HL-60 (cell line): Measurements from ENCODE around the gene TMEM52.

ENCODE experiments used
- DNase-seq, 2 experiments: peaks; one replicate each; pipeline ENCODE4 v3.0.0-alpha.2; 2010 to 2020; ENCODE audit warnings: low read depth in 1 of 2, low spot score in 1 of 2
- H3K27ac ChIP-seq: fragments of 250-450 bp; sonication (Bioruptor Pico); replicated peaks from 2 replicates; pipeline ENCODE4 v1.5.1; 2020; ENCODE audit warnings: mild to moderate bottlenecking, moderate library complexity
- H3K27me3 ChIP-seq: fragments of 250-450 bp; sonication (Bioruptor Pico); 2 replicates; pipeline ENCODE4 v1.5.1; 2021; ENCODE audit warnings: mild to moderate bottlenecking, moderate library complexity; ENCODE audit not compliant: insufficient read depth, poor library complexity, severe bottlenecking
- H3K4me3 ChIP-seq: replicated peaks from 2 replicates; pipeline ENCODE4 v1.5.1; 2011; ENCODE audit warnings: mild to moderate bottlenecking, control low read depth, low read length; ENCODE audit not compliant: insufficient read depth
- GABPA ChIP-seq: IDR thresholded peaks from 2 replicates; pipeline ENCODE4 v1.6.1; 2012; ENCODE audit warnings: low read depth
- POLR2AphosphoS5 ChIP-seq: IDR thresholded peaks from 2 replicates; pipeline ENCODE4 v1.6.1; 2012; ENCODE audit warnings: low read depth
- SPI1 ChIP-seq: IDR thresholded peaks from 2 replicates; pipeline ENCODE4 v1.6.1; 2012; ENCODE audit warnings: low read depth, mild to moderate bottlenecking, borderline replicate concordance
- TF ChIP-seq, protein P1 (sequence below): IDR thresholded peaks from one replicate; pipeline ENCODE4 v1.5.1; 2011; ENCODE audit warnings: low read length, control low read depth, inconsistent platforms; ENCODE audit not compliant: insufficient read depth
- TF ChIP-seq, protein P2 (sequence below): IDR thresholded peaks from 2 replicates; pipeline ENCODE4 v1.6.1; 2012; ENCODE audit warnings: low read depth; ENCODE audit not compliant: insufficient replicate concordance

TMEM52 gene

DNA sequence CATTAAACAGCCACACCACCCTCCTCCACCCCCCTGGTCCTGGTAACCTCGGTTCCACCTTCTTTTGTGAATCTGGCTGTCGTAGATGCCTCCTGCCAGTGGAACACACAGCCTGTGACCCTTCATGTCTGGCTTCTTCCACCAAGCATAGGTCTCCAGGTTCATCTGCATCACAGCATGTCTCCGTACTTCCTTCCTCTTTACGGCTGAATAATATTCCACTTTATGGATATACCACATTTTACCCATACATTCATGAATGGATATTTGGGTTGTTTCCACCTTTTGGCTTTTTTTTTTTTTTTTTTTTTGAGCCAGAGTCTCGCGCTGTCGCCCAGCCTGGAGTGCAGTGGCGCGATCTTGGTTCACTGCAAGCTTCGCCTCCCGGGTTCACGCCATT lies 15.9 kb downstream of the TMEM52 start:
- H3K27me3 ChIP-seq, result no peaks in the 10 kb centered on the region
- no peak for DNase-seq
- TF ChIP-seq, protein P1, sequence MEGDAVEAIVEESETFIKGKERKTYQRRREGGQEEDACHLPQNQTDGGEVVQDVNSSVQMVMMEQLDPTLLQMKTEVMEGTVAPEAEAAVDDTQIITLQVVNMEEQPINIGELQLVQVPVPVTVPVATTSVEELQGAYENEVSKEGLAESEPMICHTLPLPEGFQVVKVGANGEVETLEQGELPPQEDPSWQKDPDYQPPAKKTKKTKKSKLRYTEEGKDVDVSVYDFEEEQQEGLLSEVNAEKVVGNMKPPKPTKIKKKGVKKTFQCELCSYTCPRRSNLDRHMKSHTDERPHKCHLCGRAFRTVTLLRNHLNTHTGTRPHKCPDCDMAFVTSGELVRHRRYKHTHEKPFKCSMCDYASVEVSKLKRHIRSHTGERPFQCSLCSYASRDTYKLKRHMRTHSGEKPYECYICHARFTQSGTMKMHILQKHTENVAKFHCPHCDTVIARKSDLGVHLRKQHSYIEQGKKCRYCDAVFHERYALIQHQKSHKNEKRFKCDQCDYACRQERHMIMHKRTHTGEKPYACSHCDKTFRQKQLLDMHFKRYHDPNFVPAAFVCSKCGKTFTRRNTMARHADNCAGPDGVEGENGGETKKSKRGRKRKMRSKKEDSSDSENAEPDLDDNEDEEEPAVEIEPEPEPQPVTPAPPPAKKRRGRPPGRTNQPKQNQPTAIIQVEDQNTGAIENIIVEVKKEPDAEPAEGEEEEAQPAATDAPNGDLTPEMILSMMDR, result no peak
- TF ChIP-seq POLR2AphosphoS5 (no peak), SPI1 (no peak), GABPA (no peak)
- TF ChIP-seq, protein P2, sequence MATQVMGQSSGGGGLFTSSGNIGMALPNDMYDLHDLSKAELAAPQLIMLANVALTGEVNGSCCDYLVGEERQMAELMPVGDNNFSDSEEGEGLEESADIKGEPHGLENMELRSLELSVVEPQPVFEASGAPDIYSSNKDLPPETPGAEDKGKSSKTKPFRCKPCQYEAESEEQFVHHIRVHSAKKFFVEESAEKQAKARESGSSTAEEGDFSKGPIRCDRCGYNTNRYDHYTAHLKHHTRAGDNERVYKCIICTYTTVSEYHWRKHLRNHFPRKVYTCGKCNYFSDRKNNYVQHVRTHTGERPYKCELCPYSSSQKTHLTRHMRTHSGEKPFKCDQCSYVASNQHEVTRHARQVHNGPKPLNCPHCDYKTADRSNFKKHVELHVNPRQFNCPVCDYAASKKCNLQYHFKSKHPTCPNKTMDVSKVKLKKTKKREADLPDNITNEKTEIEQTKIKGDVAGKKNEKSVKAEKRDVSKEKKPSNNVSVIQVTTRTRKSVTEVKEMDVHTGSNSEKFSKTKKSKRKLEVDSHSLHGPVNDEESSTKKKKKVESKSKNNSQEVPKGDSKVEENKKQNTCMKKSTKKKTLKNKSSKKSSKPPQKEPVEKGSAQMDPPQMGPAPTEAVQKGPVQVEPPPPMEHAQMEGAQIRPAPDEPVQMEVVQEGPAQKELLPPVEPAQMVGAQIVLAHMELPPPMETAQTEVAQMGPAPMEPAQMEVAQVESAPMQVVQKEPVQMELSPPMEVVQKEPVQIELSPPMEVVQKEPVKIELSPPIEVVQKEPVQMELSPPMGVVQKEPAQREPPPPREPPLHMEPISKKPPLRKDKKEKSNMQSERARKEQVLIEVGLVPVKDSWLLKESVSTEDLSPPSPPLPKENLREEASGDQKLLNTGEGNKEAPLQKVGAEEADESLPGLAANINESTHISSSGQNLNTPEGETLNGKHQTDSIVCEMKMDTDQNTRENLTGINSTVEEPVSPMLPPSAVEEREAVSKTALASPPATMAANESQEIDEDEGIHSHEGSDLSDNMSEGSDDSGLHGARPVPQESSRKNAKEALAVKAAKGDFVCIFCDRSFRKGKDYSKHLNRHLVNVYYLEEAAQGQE, result no peak
- H3K27ac ChIP-seq, result no peak overlapping the region
- H3K4me3 ChIP-seq, result no peak overlapping the region

DNA sequence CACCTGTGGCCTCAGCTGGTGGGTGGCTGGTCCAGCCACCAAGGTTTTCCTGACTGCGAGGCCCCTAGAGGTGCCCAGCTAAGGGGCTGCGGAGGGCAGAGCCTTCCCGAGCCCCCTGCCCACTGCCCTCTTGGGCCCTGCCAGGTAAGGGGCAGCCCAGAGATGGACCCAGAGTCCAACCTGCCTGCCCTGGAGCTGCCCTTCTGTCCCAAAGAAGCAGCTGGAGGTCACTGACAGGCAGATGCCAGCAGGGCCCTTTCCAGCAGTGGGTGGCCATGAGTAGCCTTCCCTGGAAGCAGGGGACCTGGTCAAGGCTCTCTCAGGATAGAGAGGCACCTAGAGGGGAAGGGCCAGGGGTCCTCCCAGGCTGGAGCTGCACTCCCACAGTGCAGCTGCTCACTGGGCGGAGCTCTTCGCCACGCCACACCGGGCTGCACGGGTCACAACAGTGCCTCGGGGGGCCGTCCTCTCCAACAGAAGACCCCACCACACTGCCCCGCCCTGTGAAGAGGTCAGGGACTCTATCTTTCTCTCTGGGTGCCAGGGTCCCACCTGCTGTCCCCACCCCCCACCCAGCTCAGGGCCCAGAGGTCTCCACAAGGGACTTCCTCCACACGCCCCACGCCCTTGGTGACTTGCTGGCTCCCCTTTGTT lies 17.3 kb downstream of the TMEM52 start:
- Histone ChIP-seq H3K27ac (no peak overlapping the region), H3K4me3 (no peak overlapping the region), H3K27me3 (no peaks in the 10 kb centered on the region)
- no peak for DNase-seq
- no peak for TF ChIP-seq SPI1
- no peak for TF ChIP-seq POLR2AphosphoS5
- TF ChIP-seq, protein P2, result no peak
- TF ChIP-seq, protein P1, result no peak
- TF ChIP-seq GABPA, result no peak

DNA sequence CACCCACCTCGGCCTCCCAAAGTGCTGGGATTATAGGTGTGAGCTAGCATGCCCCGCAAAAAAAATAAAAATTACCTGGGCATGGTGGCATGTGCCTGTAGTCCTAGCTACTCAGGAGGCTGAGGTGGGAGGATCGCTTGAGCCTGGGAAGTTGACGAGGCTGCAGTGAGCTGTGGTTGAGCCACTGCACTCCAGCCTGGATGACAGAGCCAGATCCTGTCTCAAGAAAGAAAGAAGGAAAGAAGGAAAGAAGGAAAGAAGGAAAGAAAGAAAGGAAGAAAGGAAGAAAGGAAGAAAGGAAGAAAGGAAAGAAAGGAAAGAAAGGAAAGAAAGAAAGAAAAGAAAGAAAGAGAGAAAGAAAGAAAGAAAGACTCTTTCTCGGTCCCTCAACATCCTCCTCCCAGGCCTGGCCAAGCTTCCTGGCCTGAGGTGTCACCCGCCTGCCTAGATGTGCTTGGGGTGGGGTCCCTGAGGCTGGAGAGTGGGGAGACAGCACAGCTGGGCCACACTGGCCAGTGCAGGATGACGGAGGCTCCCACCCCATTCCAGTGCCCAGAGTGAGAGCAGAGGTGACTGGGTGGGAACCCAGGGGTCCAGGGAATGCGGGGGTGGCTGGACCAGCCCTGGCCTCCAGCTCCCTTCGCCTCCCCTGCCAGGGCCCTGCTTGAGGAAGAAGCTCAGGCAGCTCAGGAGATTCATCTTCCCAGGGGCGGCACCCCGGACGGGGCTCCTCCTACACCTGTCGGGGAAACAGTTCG lies 18.0 kb downstream of the TMEM52 start:
- H3K27me3 ChIP-seq, result no peaks in the 10 kb centered on the region
- TF ChIP-seq SPI1, result no peak
- no peak for TF ChIP-seq GABPA
- TF ChIP-seq POLR2AphosphoS5, result no peak
- TF ChIP-seq, protein P2, result no peak
- TF ChIP-seq, protein P1, result no peak
- DNase-seq, result no peak
- no peak overlapping the region for H3K27ac ChIP-seq
- H3K4me3 ChIP-seq, result no peak overlapping the region
